HG02981 (cell line): Measurements from ENCODE around the gene PPP2R1B.
"Not testable (repeated sequence)": the region's sequence is repeated elsewhere in the genome, so short reads cannot be mapped to it uniquely, and the experiment has no call there.

ENCODE experiments used
- ATAC-seq: cut with Tn5 transposase; IDR thresholded peaks from one replicate; pipeline ENCODE4 v1.9.1; 2021; ENCODE audit warnings: mild to moderate bottlenecking, moderate library complexity; ENCODE audit not compliant: unreplicated experiment

Gene PPP2R1B

GRCh38 chr11:111729071-111729830 lies 36.9 kb downstream of the PPP2R1B start:
- no peak for ATAC-seq

- no peak for ATAC-seq
Measured at GRCh38 chr11:111727431-111727830, 38.8 kb downstream of the PPP2R1B start.

- no peak for ATAC-seq
Measured at GRCh38 chr11:111726301-111726713, 39.9 kb downstream of the PPP2R1B start.

GRCh38 chr11:111725621-111726020 lies 40.6 kb downstream of the PPP2R1B start:
- no peak for ATAC-seq

- no peak for ATAC-seq
Measured at GRCh38 chr11:111724615-111725129, 41.5 kb downstream of the PPP2R1B start.

- no peak for ATAC-seq
Measured at GRCh38 chr11:111723595-111723994, 42.6 kb downstream of the PPP2R1B start.

GRCh38 chr11:111722501-111722900 lies 43.7 kb downstream of the PPP2R1B start:
- ATAC-seq = no peak

- ATAC-seq = no peak
Measured at GRCh38 chr11:111720801-111721494, 45.2 kb downstream of the PPP2R1B start.

- no peak for ATAC-seq
Measured at GRCh38 chr11:111719379-111719778, 46.8 kb downstream of the PPP2R1B start.

- ATAC-seq = no peak
Measured at GRCh38 chr11:111718859-111719258, 47.3 kb downstream of the PPP2R1B start.

- no peak for ATAC-seq
Measured at GRCh38 chr11:111718436-111718835, 47.8 kb downstream of the PPP2R1B start.

- not testable (repeated sequence) for ATAC-seq
Measured at GRCh38 chr11:111717660-111718059, 48.5 kb downstream of the PPP2R1B start.

- ATAC-seq = no peak
Measured at GRCh38 chr11:111715142-111715816, 50.9 kb downstream of the PPP2R1B start.

GRCh38 chr11:111714522-111714921 lies 51.7 kb downstream of the PPP2R1B start:
- no peak for ATAC-seq

GRCh38 chr11:111707691-111708067 lies 58.5 kb downstream of the PPP2R1B start:
- no peak for ATAC-seq

GRCh38 chr11:111707039-111707690 lies 59.0 kb downstream of the PPP2R1B start:
- no peak for ATAC-seq

GRCh38 chr11:111703576-111703975 lies 62.6 kb downstream of the PPP2R1B start:
- no peak for ATAC-seq

- ATAC-seq = no peak
Measured at GRCh38 chr11:111702623-111703022, 63.6 kb downstream of the PPP2R1B start.

GRCh38 chr11:111700162-111700561 lies 66.0 kb downstream of the PPP2R1B start:
- no peak for ATAC-seq

- ATAC-seq = no peak
Measured at GRCh38 chr11:111699579-111700156, 66.5 kb downstream of the PPP2R1B start.
